ENCODE results near the gene SLC25A17.
"Not testable (repeated sequence)": the region's sequence is repeated elsewhere in the genome, so short reads cannot be mapped to it uniquely, and the experiment has no call there.

The SLC25A17 gene

DNA sequence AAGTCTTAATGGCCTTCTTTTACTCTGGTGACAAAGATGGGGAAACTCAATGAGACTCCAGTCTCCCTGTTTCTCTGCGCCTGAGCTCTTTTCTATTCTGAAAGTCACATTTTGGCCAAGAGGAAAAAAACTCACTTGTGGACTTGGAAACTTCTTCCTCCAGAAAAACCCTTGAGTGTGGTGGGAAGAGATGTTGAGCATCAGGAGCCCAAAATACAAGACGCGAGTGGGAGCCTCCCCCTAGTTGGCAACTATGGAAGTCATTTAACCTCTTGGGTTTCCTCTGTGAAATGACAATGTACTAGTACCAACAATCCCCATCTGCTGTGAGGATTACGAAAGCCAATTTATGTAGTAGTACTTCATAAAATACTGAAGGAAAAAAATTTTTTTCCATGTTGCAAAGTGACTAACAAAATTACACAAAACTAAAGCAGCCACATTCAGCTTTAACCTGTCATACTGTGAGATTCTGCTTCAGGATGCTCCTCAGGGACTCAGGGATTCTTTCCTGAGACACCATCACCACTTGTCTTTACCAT, 524 bp upstream of the SLC25A17 start:
- DNase-seq (ENCODE audit: extremely low read depth in 1 of 2, low read depth in 1 of 2), result no peak

DNA sequence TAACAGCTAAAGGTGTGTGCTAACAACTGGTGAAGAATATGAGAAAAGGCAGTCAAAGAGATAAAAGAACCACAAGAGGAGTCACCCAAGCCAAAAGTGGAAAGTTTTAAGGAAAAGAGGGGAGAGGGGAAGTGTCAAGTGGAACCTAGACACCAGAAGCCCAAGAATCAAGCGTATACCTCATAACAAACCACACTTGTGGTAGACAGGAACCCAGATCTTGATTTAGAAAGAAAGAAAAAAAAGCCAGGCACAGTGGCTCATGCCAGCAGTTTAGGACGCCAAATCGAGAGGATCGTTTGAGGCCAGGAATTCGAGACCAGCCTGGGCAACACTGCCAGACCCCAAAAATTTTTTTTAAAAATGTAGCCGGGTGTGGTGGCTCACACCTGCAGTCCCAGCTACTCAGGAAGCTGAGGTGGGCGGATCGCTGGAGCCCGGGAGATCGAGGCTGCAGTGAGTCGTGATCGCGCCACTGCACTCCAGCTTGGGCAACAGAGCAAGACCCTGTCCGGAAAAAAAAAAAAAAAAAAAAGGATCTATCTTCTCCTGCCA, 877 bp downstream of the SLC25A17 start:
- peak in 1 of 2 donors; percentile 3 for DNase-seq (ENCODE audit: extremely low read depth in 1 of 2, low read depth in 1 of 2)

DNA sequence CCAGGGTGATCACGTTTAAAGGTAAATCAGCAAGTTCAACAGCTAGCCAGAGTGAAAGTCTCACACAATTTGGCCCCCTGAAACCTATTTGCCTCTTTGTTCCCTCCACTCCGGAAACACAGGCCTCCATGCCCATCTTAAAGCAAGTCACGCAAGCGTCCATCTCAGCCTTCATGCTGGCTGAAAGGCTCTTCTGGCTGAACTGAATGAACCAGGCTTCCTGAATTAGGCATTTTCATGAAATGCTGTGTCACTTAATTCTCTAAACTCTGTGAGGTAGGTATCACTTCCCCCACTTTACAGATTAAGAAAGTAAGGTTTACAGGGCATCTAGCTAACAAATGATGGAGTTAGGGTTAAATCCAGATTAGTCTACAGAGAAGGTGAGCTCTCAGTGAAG, 1.4 kb downstream of the SLC25A17 start:
- no peak for DNase-seq (ENCODE audit: extremely low read depth in 1 of 2, low read depth in 1 of 2)

DNA sequence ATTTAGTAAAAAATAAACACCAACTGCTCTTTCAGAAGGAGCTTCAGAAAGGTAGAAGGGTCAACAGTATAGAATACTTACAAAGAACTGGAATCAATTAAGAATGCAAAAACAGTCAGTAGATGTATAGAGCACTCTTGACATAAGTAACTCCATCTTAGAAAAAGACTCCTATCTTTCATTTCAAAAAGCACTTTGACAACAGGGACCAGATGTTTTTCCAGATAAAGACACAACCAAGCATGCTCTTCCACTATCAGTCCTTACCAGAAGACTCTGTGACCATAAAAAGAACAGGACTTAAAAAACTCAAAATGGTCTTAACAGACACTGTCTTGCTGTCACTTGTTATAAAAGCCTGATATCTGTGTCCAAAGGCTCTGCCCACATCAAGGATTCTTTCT, 5.2 kb downstream of the SLC25A17 start:
- no peak for DNase-seq (ENCODE audit: extremely low read depth in 1 of 2, low read depth in 1 of 2)

DNA sequence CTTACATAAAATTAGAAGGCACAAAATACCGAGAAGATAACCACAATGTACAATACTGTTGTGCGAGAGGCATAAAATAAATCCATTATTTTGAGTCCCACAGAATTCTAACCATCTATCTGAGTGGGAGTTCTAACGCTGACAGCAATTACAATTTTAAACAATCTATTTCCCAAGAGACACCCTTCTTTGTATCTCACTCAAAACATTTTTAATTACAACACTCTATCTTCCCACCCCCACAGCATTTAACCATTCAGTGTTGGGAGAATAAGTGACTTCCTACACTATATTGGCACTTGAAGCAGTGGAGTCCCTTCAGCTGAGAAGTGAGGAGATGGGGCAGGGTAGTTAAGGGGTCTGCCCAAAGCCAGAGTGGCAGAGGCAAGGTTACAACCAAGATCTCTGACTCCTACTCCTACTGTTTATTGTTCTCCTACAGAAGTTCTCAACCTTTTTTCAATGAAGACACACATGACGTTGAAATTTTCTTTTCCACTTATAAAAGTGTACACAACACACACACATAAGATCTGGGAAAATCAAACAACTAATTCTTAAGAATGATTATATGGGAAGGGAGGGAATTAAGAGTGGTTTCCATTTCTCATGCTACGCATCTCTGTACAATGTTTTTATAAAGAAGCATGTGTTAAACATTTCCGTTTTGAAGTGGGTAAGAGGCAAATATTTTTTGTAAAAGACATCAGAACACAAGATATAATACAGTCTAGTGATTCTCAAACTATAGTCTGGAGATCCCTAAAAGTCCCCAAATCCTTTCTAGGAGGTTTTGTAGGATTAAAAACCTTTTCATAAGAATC, 10.9 kb downstream of the SLC25A17 start:
- DNase-seq (ENCODE audit: extremely low read depth in 1 of 2, low read depth in 1 of 2), result no peak

DNA sequence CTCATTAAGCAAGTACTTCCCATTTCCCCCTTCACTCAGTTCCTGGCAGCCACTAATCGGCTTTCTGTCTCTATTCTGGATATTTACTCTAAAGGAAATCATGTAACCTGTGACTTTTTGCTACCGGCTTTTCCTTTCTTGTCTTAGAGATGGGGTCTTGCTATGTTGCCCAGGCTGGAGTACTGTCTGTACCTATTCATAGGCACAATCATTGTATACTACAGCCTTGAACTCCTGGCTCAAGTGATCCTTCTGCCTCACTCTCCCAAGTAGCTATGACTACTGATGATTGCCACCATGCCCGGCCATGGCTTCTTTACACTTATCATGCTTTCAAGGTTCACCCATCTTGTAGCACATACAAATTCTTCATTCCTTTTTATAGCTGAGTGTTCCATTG, 12.4 kb downstream of the SLC25A17 start:
- no peak for DNase-seq (ENCODE audit: extremely low read depth in 1 of 2, low read depth in 1 of 2)

DNA sequence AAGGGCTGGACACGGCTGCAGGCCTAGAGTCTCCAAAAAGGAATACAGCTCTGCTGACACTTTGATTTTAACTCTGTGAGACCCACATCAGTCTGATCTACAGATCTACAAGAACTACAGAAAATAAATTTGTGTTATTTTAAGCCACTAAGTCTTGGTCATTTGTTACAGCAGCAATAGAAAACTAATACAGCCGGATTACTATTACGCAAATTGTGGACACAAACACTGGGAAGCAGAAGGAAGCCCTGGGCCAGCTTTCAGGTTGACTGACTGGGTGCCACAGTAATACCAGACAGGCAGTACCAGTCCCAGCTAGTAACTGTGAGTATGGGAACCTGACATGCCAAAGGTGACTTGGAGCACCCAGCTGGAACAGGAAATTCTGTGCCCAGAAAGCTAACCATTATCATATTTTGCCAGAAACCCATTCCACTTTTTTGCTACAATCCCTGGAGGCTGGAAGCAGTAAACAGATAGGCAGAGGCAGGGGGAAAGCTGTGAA, 13.4 kb downstream of the SLC25A17 start:
- DNase-seq (ENCODE audit: extremely low read depth in 1 of 2, low read depth in 1 of 2), result no peak

DNA sequence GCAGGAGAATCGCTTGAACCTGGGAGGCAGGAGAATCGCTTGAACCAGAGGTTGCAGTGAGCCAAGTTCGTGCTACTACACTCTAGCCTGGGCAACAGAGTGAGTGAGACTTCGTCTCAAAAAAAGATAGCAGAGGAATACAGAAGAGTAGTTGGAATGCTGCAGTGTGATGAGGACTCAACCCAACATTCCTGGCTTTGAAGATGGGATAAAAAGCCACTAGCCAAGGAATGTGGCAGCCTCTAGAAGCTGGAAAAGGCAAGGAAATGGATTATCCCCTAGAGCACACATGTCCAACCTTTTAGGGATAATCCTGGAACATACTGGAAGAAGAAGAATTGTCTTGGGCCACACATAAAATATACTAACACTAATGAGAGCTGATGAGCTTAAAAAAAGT, 13.9 kb downstream of the SLC25A17 start:
- no peak for DNase-seq (ENCODE audit: extremely low read depth in 1 of 2, low read depth in 1 of 2)

DNA sequence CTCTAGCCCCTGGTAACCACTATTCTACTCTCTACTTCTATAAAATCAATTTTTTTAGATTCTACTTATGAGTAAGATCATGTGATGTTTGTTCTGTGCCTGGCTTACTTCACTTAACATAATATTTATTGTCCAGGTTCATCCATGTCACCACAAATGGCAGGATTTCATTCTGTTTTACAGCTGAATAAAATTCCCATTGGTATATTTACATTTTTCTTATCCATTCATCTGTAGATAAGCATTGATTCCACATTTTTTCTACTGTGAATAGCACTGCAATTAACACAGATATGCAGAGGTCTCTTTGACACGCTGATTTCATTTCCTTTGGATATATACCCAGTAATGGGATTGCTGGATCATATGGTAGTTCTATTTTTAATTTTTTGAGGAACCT, 15.8 kb downstream of the SLC25A17 start:
- DNase-seq (ENCODE audit: extremely low read depth in 1 of 2, low read depth in 1 of 2), result no peak

DNA sequence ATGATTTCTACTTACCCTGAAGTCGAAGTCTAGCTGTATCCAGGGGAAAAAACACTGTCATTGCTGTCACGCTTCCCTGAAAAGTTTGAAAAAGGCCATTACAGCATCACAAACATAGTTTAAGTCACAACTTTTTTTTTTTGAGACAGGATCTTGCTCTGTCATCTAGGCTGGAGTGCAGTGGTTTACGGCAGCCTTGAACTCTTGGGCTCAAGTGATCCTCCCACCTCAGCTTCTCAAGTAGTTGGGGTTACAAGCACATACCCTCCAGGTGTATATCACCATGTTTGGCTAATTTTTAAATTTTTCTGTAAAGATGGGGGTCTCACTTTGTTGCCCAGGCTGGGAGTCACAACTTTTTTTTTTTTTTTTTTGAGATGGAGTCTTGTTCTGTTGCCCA, 20.1 kb downstream of the SLC25A17 start:
- no peak for DNase-seq (ENCODE audit: extremely low read depth in 1 of 2, low read depth in 1 of 2)

DNA sequence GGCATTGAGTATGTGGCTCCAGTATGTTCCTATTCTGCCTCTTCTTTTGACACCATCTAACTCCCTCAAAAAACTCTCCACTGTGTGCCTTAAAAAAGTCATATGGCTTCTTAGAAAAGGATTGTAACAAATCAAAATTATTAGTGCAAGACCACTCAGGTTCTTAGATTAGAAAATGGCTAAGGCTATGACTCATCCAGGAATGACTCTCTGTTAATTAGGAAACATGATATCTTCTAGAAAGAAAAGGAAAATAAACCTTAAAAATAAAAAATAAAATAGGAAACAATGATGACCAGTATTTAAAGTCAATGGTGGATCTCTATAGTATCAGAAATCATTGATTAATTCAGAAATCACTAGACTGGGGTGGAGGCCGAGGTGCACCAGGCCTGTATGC, 21.7 kb downstream of the SLC25A17 start:
- no peak for DNase-seq (ENCODE audit: extremely low read depth in 1 of 2, low read depth in 1 of 2)

DNA sequence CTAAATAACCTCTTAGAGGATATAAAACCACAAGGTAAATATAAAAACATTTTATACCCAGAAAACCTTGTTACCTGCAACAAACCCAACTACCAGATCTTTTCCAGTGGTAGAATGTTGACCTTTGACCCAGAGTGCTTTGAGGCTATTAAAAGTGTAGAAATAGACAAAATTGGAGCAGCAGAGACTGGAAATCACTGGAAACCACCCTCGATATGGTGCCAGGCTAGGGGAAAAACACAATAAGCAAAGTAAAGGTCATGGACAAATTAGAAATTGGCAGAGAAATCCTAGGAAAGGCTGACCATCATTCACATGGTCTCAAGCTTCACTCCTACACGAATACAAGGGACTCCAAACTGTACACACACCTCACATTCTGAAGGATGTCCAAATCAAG, 26.7 kb downstream of the SLC25A17 start:
- DNase-seq (ENCODE audit: extremely low read depth in 1 of 2, low read depth in 1 of 2), result no peak

DNA sequence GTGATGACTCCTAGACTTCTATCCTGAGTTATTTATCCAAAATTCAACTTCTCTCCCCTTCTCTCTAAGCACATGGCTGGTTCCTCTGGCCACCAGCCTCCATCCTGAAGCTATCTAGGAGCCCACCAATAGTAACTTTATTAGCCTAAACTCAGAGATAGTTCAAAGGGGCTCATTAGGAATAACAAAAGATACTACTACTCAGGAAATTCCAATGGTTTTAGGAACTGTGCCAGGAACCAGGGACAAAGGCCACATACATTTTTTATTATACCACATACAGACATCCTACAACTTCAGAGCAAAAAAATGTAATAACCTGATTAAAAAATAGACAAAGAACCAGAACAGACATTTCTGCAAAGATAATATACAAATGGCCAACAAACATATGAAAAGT, 27.9 kb downstream of the SLC25A17 start:
- DNase-seq (ENCODE audit: extremely low read depth in 1 of 2, low read depth in 1 of 2), result no peak

DNA sequence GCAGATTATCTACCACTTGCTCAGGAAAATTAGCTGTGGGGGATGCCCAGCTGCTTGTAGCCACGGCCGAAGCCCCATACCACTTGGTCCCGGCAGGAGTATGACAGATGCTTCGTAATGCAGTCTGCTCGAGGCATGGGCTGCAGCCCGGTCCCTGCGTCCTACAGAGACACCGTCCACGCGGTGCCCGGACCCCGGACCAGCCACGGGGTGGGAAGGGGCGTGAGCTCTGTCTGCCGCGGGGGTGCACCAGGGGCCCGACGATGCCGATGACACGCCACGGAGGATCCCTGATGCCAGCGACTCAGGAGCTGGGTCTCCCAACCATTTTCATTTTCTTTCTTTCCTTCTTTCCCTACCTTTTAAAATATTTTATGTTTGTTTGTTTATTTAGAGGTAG, 30.0 kb downstream of the SLC25A17 start:
- no peak for DNase-seq (ENCODE audit: extremely low read depth in 1 of 2, low read depth in 1 of 2)

DNA sequence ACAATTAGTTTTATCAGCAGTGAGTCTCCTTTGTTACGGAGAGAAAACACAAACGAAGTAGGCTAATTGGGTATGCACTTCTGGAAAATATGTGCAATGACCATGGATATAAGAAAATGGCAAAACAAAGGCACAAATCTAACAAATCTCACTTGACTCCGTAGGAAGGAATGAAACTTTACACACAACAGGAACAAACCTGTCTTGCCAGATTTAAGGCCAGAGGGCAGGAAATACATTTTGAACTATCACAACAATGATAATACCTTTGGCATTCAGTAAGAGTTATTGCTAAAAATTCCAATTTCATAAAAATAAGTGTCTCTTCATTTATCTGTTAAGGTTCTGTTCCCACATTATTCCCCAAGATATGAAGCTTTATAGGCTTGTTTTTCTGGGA, 36.6 kb downstream of the SLC25A17 start:
- no peak for DNase-seq (ENCODE audit: extremely low read depth in 1 of 2, low read depth in 1 of 2)

DNA sequence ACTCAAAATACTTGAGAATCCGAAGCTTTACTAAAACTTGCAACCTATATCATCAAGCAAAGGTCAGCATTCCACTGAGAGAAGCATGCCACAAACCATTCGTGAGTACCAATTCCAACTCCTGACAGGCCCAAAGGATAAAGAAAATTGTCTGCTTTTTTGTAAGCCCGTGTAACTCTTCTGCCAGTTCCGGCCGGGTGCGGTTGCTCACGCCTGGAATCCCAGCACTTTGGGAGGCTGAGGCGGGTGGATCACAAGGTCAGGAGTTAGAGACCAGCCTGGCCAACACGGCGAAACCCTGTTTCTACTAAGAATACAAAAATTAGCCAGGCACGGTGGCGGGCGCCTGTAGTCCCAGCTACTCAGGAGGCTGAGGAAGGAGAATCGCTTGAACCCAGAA, 37.4 kb downstream of the SLC25A17 start:
- not testable (repeated sequence) for DNase-seq (ENCODE audit: extremely low read depth in 1 of 2, low read depth in 1 of 2)

DNA sequence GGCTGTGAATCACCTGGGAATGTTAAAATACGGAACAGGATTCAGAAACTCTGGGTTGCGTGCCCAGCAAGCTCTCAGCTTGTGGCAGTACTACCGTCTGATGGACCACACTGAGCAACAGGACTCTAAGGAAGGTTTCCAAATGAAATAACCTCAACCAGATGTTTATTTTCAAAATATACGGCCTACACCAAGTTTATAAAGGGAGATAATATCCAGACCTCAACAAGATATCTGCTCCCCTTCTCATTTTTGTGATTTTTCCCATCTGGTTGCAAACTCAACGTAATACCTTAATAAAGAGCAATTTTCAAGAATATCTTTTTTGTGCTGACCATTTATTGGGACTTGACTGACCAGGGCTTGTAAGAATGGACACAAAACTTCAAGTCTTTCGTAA, 49.4 kb downstream of the SLC25A17 start:
- no peak for DNase-seq (ENCODE audit: extremely low read depth in 1 of 2, low read depth in 1 of 2)

DNA sequence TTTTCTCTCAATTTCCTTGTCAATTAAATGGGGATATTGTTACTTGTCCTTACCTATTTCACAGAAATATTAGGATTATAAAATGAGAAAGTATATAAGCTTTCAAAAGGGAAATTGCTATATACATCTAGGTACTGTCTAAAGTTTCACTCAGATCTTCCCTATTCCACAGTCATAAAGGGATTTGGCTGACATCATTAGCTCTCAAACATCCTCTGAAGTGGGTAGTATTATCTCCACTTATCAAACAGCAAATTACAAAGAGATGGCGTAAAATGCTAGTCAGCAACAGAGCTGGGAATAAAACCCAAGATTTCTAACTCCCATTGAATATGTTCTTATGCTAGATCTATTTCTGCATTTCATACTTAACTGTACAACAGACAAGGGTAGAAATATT, 50.9 kb downstream of the SLC25A17 start:
- DNase-seq (ENCODE audit: extremely low read depth in 1 of 2, low read depth in 1 of 2), result no peak

DNA sequence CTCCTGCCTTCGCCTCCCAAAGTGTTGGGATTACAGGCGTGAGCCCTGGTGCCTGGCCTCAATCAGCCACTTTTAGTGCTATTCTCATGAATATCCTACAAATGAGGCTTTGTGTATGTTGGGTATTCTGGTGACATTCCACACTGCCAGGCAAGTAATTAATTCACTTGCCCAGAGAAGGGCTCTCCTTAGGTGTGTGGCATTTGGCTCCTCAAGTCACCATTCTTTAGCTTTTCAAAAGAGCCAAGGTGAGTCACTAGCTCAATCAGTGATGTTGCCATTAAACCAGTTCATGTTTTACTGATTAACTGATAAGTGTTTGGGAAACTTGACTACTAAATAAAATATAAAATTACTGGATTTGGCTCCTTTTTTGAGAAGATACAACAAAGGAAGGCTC, 52.2 kb downstream of the SLC25A17 start:
- DNase-seq (ENCODE audit: extremely low read depth in 1 of 2, low read depth in 1 of 2), result no peak

DNA sequence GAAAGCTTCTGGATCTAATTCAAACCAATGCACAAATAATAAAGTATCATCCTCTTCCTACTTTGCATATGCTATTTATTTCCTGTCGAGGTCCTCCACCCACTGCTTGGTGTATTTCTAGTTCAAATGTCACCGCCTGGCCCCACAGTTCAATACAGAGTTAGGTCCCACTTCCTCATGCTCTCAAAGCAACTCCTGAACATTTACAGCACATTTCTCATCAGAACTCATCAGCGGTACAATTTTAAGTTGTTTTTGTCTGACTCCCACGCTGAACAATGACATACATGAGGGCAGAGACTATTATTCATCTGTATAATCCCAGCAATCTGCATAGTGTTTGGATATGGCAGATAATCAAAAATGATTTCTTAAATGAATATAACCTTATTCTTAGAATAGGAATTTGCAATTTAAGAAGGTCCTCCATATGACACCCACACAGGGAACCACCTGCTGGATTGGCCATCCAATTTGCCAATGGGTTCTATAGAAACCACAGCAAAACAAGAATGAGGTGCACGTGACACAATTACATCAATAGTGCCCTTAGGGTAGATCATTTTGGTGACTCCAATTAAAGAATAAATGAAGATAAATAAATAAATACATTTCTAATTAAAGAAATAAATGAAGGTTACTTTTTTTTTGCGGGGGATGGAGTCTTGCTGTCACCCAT, 54.2 kb downstream of the SLC25A17 start:
- DNase-seq (ENCODE audit: extremely low read depth in 1 of 2, low read depth in 1 of 2), result no peak

DNA sequence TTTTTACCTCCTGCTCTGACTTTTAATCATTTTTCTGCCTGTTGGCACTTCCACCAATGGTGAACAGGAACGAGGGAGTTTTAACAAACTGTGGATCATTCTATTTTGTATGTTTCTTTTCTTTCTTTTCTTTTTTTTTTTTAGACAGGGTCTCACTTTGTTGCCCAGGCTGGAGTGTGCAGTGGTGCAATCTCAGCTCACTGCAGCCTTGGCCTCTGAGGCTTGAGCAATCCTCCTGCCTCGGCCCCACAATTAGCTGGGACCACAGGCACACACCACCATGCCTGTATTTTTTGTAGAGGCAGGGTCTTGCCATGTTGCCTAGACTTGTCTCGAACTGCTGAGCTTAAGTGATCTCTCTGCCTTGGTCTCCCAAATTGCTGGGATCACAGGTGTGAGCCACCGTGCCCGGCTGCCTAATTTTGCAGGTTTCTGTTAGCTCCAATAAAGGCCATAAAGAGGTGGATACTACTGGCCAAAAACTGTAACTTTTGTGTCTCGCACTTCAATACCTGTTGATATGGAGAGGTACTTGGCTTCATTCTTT, 59.8 kb downstream of the SLC25A17 start:
- DNase-seq (ENCODE audit: extremely low read depth in 1 of 2, low read depth in 1 of 2), result no peak

Data from stimulated activated CD8-positive, alpha-beta memory T cell treated with anti-CD3 and anti-CD28 coated beads, Interleukin-7, amount 100 ng/mL, for 48 hours (primary cell).